Measurements from ENCODE around the gene PROK1.

DNA sequence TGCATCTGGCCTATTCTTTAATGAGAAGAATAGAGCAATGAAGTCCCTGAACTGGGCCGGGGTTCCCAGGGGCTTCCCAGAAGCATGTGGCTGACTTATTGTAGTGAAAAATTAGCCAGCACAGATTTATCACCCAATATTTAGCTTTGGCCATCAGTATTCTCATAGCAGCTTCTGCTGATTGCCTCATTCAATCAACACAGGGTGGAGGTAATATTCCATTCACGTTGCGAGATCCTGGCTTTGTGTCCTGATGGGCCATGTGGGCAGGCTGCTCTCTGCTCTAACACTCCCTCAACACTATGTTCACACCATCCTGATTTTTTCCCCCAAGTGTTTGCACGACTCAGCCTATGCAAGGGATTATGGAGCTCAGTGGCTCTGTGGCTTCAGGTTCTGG, 22.0 kb upstream of the PROK1 start:
- no peak for TF ChIP-seq MYC (IDR thresholded peaks at IDR 0.05; ENCODE audit: low read depth, low read length)
- TF ChIP-seq, protein P1, sequence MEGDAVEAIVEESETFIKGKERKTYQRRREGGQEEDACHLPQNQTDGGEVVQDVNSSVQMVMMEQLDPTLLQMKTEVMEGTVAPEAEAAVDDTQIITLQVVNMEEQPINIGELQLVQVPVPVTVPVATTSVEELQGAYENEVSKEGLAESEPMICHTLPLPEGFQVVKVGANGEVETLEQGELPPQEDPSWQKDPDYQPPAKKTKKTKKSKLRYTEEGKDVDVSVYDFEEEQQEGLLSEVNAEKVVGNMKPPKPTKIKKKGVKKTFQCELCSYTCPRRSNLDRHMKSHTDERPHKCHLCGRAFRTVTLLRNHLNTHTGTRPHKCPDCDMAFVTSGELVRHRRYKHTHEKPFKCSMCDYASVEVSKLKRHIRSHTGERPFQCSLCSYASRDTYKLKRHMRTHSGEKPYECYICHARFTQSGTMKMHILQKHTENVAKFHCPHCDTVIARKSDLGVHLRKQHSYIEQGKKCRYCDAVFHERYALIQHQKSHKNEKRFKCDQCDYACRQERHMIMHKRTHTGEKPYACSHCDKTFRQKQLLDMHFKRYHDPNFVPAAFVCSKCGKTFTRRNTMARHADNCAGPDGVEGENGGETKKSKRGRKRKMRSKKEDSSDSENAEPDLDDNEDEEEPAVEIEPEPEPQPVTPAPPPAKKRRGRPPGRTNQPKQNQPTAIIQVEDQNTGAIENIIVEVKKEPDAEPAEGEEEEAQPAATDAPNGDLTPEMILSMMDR (IDR thresholded peaks at IDR 0.05; ENCODE audit: low read depth, low read length): no peak
